H1 (cell line): ENCODE results near the gene STX16. TPM values are rescaled to one million over a fixed set of nuclear protein-coding genes. Genes with fewer than 3 reads are reported as not detected.

Experiments
- CTCF ChIA-PET: fragments of 300-600 bp; sonication (Branson Sonifier 250); formaldehyde crosslinking; loops from one replicate; lab custom pipeline; 2021; ENCODE audit not compliant: partially characterized antibody; lab: Charles Lee
- POLR2A ChIA-PET: fragments of 300-600 bp; sonication (Branson Sonifier 250); formaldehyde crosslinking; loops from one replicate; lab custom pipeline; 2021; ENCODE audit warnings: inconsistent platforms; ENCODE audit not compliant: partially characterized antibody; lab: Charles Lee
- DNase-seq, 2 experiments: peaks; one replicate each; pipeline versions ENCODE4 v3.0.0 to v3.0.0-alpha.2; 2010 to 2022; ENCODE audit warnings: low spot score in 2 of 2, low read depth in 1 of 2, mixed read lengths in 1 of 2
- FAIRE-seq: peaks from 2 replicates; lab custom pipeline; 2011; peaks lifted over from hg19 to GRCh38; lab: Jason Lieb, UNC
- H2AFZ ChIP-seq: 2 replicates; pipeline ENCODE4 v1.8.1; 2012; ENCODE audit warnings: low read length, inconsistent platforms
- H2AK5ac ChIP-seq: 2 replicates; pipeline ENCODE4 v1.6.1; 2013; ENCODE audit warnings: low read depth, low read length
- H2BK120ac ChIP-seq: replicated peaks from 2 replicates; pipeline ENCODE3; 2013; ENCODE audit warnings: low read depth, low read length, inconsistent platforms
- H2BK12ac ChIP-seq: 2 replicates; pipeline ENCODE4 v1.6.1; 2013; ENCODE audit warnings: low read depth, low read length
- H2BK15ac ChIP-seq: 2 replicates; pipeline ENCODE4 v1.6.1; 2013; ENCODE audit warnings: low read length
- H2BK20ac ChIP-seq: 2 replicates; pipeline ENCODE4 v1.6.1; 2013; ENCODE audit warnings: low read length
- H2BK5ac ChIP-seq: 2 replicates; pipeline ENCODE4 v1.6.1; 2013; ENCODE audit warnings: low read depth, low read length
- H3K14ac ChIP-seq: 2 replicates; pipeline ENCODE4 v1.6.1; 2013; ENCODE audit warnings: inconsistent platforms; ENCODE audit not compliant: insufficient read length
- H3K18ac ChIP-seq: 2 replicates; pipeline ENCODE4 v1.6.1; 2013; ENCODE audit warnings: low read length; ENCODE audit errors: extremely low read depth
- H3K23ac ChIP-seq: 2 replicates; pipeline ENCODE4 v1.6.1; 2013; ENCODE audit warnings: inconsistent platforms; ENCODE audit not compliant: insufficient read length
- H3K23me2 ChIP-seq: 2 replicates; pipeline ENCODE4 v1.6.1; 2013; ENCODE audit warnings: low read depth, low read length
- H3K27ac ChIP-seq: 2 replicates; pipeline ENCODE4 v1.6.1; 2011; ENCODE audit warnings: low read depth, low read length, inconsistent platforms
- H3K27me3 ChIP-seq, 4 experiments: replicated peaks in 1 of 4; 1 replicate in 1 of 4; 2 replicates in 3 of 4; pipeline versions ENCODE4 v1.6.1 to v1.8.1; 2011 to 2013; ENCODE audit warnings: low read length in 3 of 4, mild to moderate bottlenecking in 3 of 4, inconsistent platforms in 2 of 4, mixed read lengths in 2 of 4, moderate library complexity in 1 of 4; ENCODE audit not compliant: control insufficient read depth in 3 of 4, insufficient read depth in 3 of 4; ENCODE audit errors: extremely low read depth in 1 of 4
- H3K36me3 ChIP-seq, 4 experiments: 2 replicates each; pipeline versions ENCODE4 v1.6.1 to v1.8.1; 2011 to 2013; ENCODE audit warnings: mild to moderate bottlenecking in 4 of 4, low read length in 3 of 4, moderate library complexity in 2 of 4, control low read depth in 1 of 4, inconsistent platforms in 1 of 4; ENCODE audit not compliant: insufficient read depth in 4 of 4, control insufficient read depth in 2 of 4
- H3K4ac ChIP-seq: replicated peaks from 2 replicates; pipeline ENCODE3; 2013; ENCODE audit warnings: low read length, low read depth, mixed read lengths, inconsistent platforms; ENCODE audit not compliant: insufficient read length
- H3K4me1 ChIP-seq, 4 experiments: replicated peaks in 1 of 4; 1 replicate in 1 of 4; 2 replicates in 3 of 4; pipeline versions ENCODE4 v1.6.1 to v1.8.1; 2011 to 2013; ENCODE audit warnings: low read length in 3 of 4, inconsistent platforms in 2 of 4, mixed read lengths in 1 of 4; ENCODE audit not compliant: insufficient read depth in 4 of 4, control insufficient read depth in 3 of 4
- H3K4me2 ChIP-seq, 2 experiments: 2 replicates each; pipeline versions ENCODE4 v1.6.1 to v1.8.1; 2011 to 2013; ENCODE audit warnings: low read depth in 2 of 2, low read length in 2 of 2, control low read depth in 1 of 2, inconsistent platforms in 1 of 2, mild to moderate bottlenecking in 1 of 2; ENCODE audit not compliant: insufficient read depth in 1 of 2
- H3K4me3 ChIP-seq, 4 experiments: fragments of 200-600, 300-600 bp in 1 of 4; sonication (generic), shearing (Covaris generic), sonication (Bioruptor Twin) in 1 of 4; 2 replicates each; pipeline versions ENCODE4 v1.5.1 to v1.8.1; 2011 to 2016; ENCODE audit warnings: low read length in 4 of 4, low read depth in 3 of 4, control low read depth in 2 of 4, inconsistent platforms in 2 of 4, mild to moderate bottlenecking in 2 of 4, mixed read lengths in 1 of 4, moderate library complexity in 1 of 4; ENCODE audit not compliant: insufficient read depth in 2 of 4; ENCODE audit errors: extremely low read depth in 1 of 4
- H3K56ac ChIP-seq: replicated peaks from 2 replicates; pipeline ENCODE3; 2013; ENCODE audit warnings: low read depth, mild to moderate bottlenecking, mixed read lengths, low read length, inconsistent platforms; ENCODE audit not compliant: insufficient read length
- H3K79me1 ChIP-seq: 2 replicates; pipeline ENCODE4 v1.6.1; 2013; ENCODE audit warnings: low read depth, low read length, control low read depth
- H3K79me2 ChIP-seq, 2 experiments: 2 replicates each; pipeline versions ENCODE4 v1.6.1 to v1.8.1; 2012 to 2013; ENCODE audit warnings: low read length in 2 of 2, mild to moderate bottlenecking in 2 of 2, inconsistent platforms in 1 of 2; ENCODE audit not compliant: insufficient read depth in 2 of 2, control insufficient read depth in 1 of 2
- H3K9ac ChIP-seq, 4 experiments: replicated peaks in 1 of 4; 1 replicate in 1 of 4; 2 replicates in 3 of 4; pipeline versions ENCODE4 v1.6.1 to v1.8.1; 2011 to 2013; ENCODE audit warnings: low read depth in 3 of 4, low read length in 3 of 4, control low read depth in 2 of 4, mild to moderate bottlenecking in 2 of 4, moderate library complexity in 2 of 4, inconsistent platforms in 1 of 4; ENCODE audit errors: extremely low read depth in 1 of 4
- H3K9me3 ChIP-seq, 2 experiments: 2 replicates each; pipeline versions ENCODE4 v1.6.1 to v1.8.1; 2012 to 2013; ENCODE audit warnings: mild to moderate bottlenecking in 2 of 2, moderate library complexity in 2 of 2, control low read depth in 1 of 2, inconsistent platforms in 1 of 2, low read depth in 1 of 2, low read length in 1 of 2, mixed read lengths in 1 of 2; ENCODE audit not compliant: insufficient read depth in 2 of 2
- H4K20me1 ChIP-seq, 2 experiments: replicated peaks in 1 of 2; 2 replicates each; pipeline versions ENCODE3 to v1.8.1; 2011 to 2013; ENCODE audit warnings: inconsistent platforms in 2 of 2, low read length in 2 of 2, mild to moderate bottlenecking in 1 of 2; ENCODE audit not compliant: insufficient read depth in 2 of 2, control insufficient read depth in 1 of 2
- H4K5ac ChIP-seq: 2 replicates; pipeline ENCODE4 v1.6.1; 2013; ENCODE audit warnings: low read length, low read depth, mixed read lengths, inconsistent platforms; ENCODE audit not compliant: insufficient read length
- H4K8ac ChIP-seq: 2 replicates; pipeline ENCODE4 v1.8.0; 2013; ENCODE audit warnings: mild to moderate bottlenecking, moderate library complexity, low read length, inconsistent platforms; ENCODE audit not compliant: insufficient read depth; ENCODE audit errors: extremely low read depth
- H4K91ac ChIP-seq: replicated peaks from 2 replicates; pipeline ENCODE3; 2013; ENCODE audit warnings: low read length, mixed read lengths, inconsistent platforms; ENCODE audit not compliant: insufficient read length
- ATF2 ChIP-seq: IDR thresholded peaks from 2 replicates; pipeline ENCODE4 v1.6.1; 2012; ENCODE audit warnings: low read length, inconsistent platforms
- CBX5 ChIP-seq: fragments of 300-800, 300-1000 bp; sonication (generic); IDR thresholded peaks from 2 replicates; pipeline ENCODE4 v1.7.1; 2016; ENCODE audit warnings: antibody characterized with exemption, low read length, low read depth
- CTCF ChIP-seq, 3 experiments: IDR thresholded peaks; 1 replicate in 2 of 3; 2 replicates in 1 of 3; pipeline versions ENCODE4 v1.5.1 to v1.6.1; 2011; ENCODE audit warnings: low read length in 3 of 3, mild to moderate bottlenecking in 3 of 3, inconsistent platforms in 2 of 3, low read depth in 1 of 3, moderate library complexity in 1 of 3; ENCODE audit not compliant: insufficient read depth in 1 of 3; ENCODE audit errors: control extremely low read depth in 1 of 3
- EGR1 ChIP-seq: IDR thresholded peaks from 2 replicates; pipeline ENCODE4 v1.6.1; 2011; ENCODE audit warnings: low read depth, low read length, borderline replicate concordance
- POLR2AphosphoS5 ChIP-seq: IDR thresholded peaks from 2 replicates; pipeline ENCODE4 v1.6.1; 2011; ENCODE audit warnings: low read depth, low read length
- SP2 ChIP-seq: IDR thresholded peaks from 2 replicates; pipeline ENCODE4 v1.6.1; 2012; ENCODE audit warnings: mild to moderate bottlenecking, low read length, inconsistent platforms
- YY1 ChIP-seq: IDR thresholded peaks from 2 replicates; pipeline ENCODE4 v1.6.1; 2011; ENCODE audit warnings: low read depth, mild to moderate bottlenecking, low read length
- WGBS, 2 experiments: shearing (Covaris generic) in 1 of 2; methylation state at CpG; one replicate each; pipeline versions ENCODE4 v1.1.6 to v1.1.7; 2013 to 2015; ENCODE audit warnings: low lambda C conversion rate in 2 of 2, mixed read lengths in 2 of 2, inconsistent platforms in 1 of 2, low coverage in 1 of 2, missing lambda C conversion rate in 1 of 2; ENCODE audit not compliant: insufficient replicate concordance in 2 of 2, insufficient coverage in 1 of 2, insufficient read length in 1 of 2; ENCODE audit errors: extremely low coverage in 1 of 2, missing lambda C conversion rate in 1 of 2; 5-methylcytosine and 5-hydroxymethylcytosine counted together
- polyA plus RNA-seq, 7 experiments: library from polyadenylated mRNA; depleted of rRNA in 3 of 7; stranded (reverse) in 5 of 7; unstranded in 2 of 7; fragments of >200 nt in 5 of 7; fragments of 200-250 nt in 2 of 7; gene quantifications; 1 replicate in 5 of 7; 2 replicates in 1 of 7; 4 replicates in 1 of 7; pipeline versions ENCODE4 v1.2.1 to v1.2.3, GENCODE V29; 2011 to 2013; ENCODE audit warnings: missing spikeins in 2 of 7, mixed read lengths in 2 of 7
- total RNA-seq: library from RNA; stranded (reverse); fragmentation: NEBNext Ultra II Directional; extraction: Animal tissue kit (Norgen Biotek cat#: 25700); gene quantifications from 2 replicates; pipeline ENCODE4 v1.2.1, GENCODE V29; 2021
- TF ChIP-seq, protein P1 (sequence below): IDR thresholded peaks from 2 replicates; pipeline ENCODE4 v1.6.1; 2012; ENCODE audit warnings: inconsistent platforms

Gene STX16
- total and polyA plus RNA-seq, 2 of the 8 experiments (the other 6 are each of a cell fraction or from before 2014, with no cell fraction given), result 45.2 to 61.6 TPM

DNA sequence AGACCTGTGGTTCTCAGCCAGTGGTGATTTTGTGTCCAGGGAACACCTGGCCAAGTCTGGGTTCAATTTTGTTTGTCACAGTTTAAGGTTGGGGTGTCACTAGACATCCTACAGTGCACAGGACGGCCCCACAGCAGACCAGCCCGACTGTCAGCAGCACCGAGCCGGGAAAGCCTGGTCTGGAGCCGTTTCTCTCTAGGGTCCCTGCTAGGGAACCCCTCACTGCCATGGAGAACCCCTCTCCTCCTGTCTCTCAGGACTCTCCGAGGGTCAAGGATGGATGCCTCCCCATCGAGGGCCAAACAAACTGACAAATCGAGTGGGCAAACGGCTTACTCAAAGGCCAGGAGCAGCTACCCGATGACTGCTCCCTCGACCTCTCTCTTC is 15.8 kb upstream of the STX16 start:
- H4K8ac ChIP-seq, result no peak overlapping the region
- no peak overlapping the region for H2AFZ ChIP-seq
- H3K27me3 ChIP-seq, result no peaks in the 10 kb centered on the region; a peak in 1 of 7 replicates
- H3K18ac ChIP-seq, result no peak overlapping the region
- POLR2A ChIA-PET, result interaction anchor here (1.8 kb wide), 1 partner anchor 15 kb away, joined by 5 read pairs; no protein-coding TSS in a partner anchor
- H2BK12ac ChIP-seq, result no peak overlapping the region
- 93% methylated on average over 11 of the region's 11 CpGs; no CpG with 5 or more reads in 1 of the 2 experiments for WGBS, 2 experiments
- H3K4me2 ChIP-seq, result no peak overlapping the region
- no peaks in the 10 kb centered on the region for H3K9me3 ChIP-seq
- no peaks in the 10 kb centered on the region for H3K79me1 ChIP-seq
- CTCF ChIA-PET, result interaction anchor here (0.7 kb wide), 1 partner anchor 42 kb away, joined by 3 read pairs; no protein-coding TSS in a partner anchor
- H3K9ac ChIP-seq, result no peak overlapping the region
- DNase-seq (no peak), FAIRE-seq (no peak)
- H4K91ac ChIP-seq, result peak overlapping the region; percentile 35
- no peak overlapping the region for H3K4me3 ChIP-seq
- H3K36me3 ChIP-seq, result no peaks in the 10 kb centered on the region
- no peak overlapping the region for H2BK20ac ChIP-seq
- H3K79me2 ChIP-seq, result no peaks in the 10 kb centered on the region
- no peak overlapping the region for H3K23ac ChIP-seq
- no peak overlapping the region for H2AK5ac ChIP-seq
- no peak overlapping the region for H2BK120ac ChIP-seq
- no peak overlapping the region for H4K5ac ChIP-seq
- no peak overlapping the region for H3K27ac ChIP-seq
- H3K4me1 ChIP-seq, result peaks cover 0 to 2% (median 0%) of the 10 kb centered on the region in 4 experiments; a peak in 1 of 7 replicates
- H3K23me2 ChIP-seq, result no peaks in the 10 kb centered on the region
- no peak overlapping the region for H3K4ac ChIP-seq
- H3K14ac ChIP-seq, result no peak overlapping the region
- H2BK15ac ChIP-seq, result no peak overlapping the region
- H4K20me1 ChIP-seq, result no peaks in the 10 kb centered on the region
- H3K56ac ChIP-seq, result no peak overlapping the region
- H2BK5ac ChIP-seq, result no peak overlapping the region
- TF ChIP-seq YY1 (no peak), POLR2AphosphoS5 (no peak), CTCF (IDR thresholded peaks at IDR 0.05; ENCODE audit: control extremely low read depth in 1 of 3, insufficient read depth in 1 of 3, low read depth in 1 of 3, low read length in 3 of 3) (no peak), SP2 (no peak), ATF2 (no peak), EGR1 (no peak), CBX5 (no peak)
- TF ChIP-seq, protein P1, sequence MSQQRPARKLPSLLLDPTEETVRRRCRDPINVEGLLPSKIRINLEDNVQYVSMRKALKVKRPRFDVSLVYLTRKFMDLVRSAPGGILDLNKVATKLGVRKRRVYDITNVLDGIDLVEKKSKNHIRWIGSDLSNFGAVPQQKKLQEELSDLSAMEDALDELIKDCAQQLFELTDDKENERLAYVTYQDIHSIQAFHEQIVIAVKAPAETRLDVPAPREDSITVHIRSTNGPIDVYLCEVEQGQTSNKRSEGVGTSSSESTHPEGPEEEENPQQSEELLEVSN, result no peak
